COLO668 (cell line): ENCODE results near the gene MYO1D.

Experiments used
- DNase-seq: peaks from one replicate; lab custom pipeline; 2025; ENCODE audit not compliant: unreplicated experiment; lab: John Stamatoyannopoulos, UW

Gene MYO1D

GRCh38 chr17:32631341-32632096 lies 245.4 kb downstream of the MYO1D start:
- no peak for DNase-seq

GRCh38 chr17:32629563-32630190 lies 247.2 kb downstream of the MYO1D start:
- no peak for DNase-seq

GRCh38 chr17:32628271-32629044 lies 248.5 kb downstream of the MYO1D start:
- no peak for DNase-seq

- no peak for DNase-seq
These were observed 249.5 kb downstream of the MYO1D start for GRCh38 chr17:32627239-32627996.

GRCh38 chr17:32626379-32626791 lies 250.5 kb downstream of the MYO1D start:
- DNase-seq, result no peak

GRCh38 chr17:32625971-32626370 lies 251.0 kb downstream of the MYO1D start:
- DNase-seq, result no peak

- DNase-seq, result no peak
These were observed 253.7 kb downstream of the MYO1D start for GRCh38 chr17:32623196-32623595.

- DNase-seq, result no peak
These were observed 254.4 kb downstream of the MYO1D start for GRCh38 chr17:32622540-32622939.

GRCh38 chr17:32621612-32622312 lies 255.2 kb downstream of the MYO1D start:
- no peak for DNase-seq

- DNase-seq, result no peak
These were observed 261.6 kb downstream of the MYO1D start for GRCh38 chr17:32615326-32615725.

GRCh38 chr17:32610943-32611342 lies 266.0 kb downstream of the MYO1D start:
- DNase-seq, result no peak

- DNase-seq, result no peak
These were observed 266.9 kb downstream of the MYO1D start for GRCh38 chr17:32609884-32610650.

- DNase-seq, result peak; percentile 4
These were observed 267.8 kb downstream of the MYO1D start for GRCh38 chr17:32609085-32609484.

GRCh38 chr17:32608267-32608666 lies 268.7 kb downstream of the MYO1D start:
- no peak for DNase-seq

GRCh38 chr17:32604966-32605365 lies 272.0 kb downstream of the MYO1D start:
- DNase-seq, result no peak

- no peak for DNase-seq
These were observed 274.5 kb downstream of the MYO1D start for GRCh38 chr17:32602396-32602795.

GRCh38 chr17:32601866-32602265 lies 275.1 kb downstream of the MYO1D start:
- no peak for DNase-seq

GRCh38 chr17:32596628-32597027 lies 280.3 kb downstream of the MYO1D start:
- no peak for DNase-seq

GRCh38 chr17:32596206-32596605 lies 280.7 kb downstream of the MYO1D start:
- DNase-seq, result no peak

GRCh38 chr17:32593003-32593402 lies 283.9 kb downstream of the MYO1D start:
- no peak for DNase-seq
